Measurements from ENCODE around the gene ACBD4.

ACBD4 gene

GRCh38 chr17:45132572-45133463, 2.7 kb upstream of the ACBD4 start:
- peak; percentile 51; the same call in 1 of the 2 replicates for TF ChIP-seq POLR2AphosphoS5 (IDR thresholded peaks at IDR 0.05; ENCODE audit: borderline replicate concordance, low read depth, low read length)
- TF ChIP-seq FOXP2 (optimal IDR thresholded peaks at IDR 0.05; ENCODE audit: control extremely low read depth, extremely low read length, insufficient read depth), result no peak
- no peaks in the 10 kb centered on the region for H3K36me3 ChIP-seq (ENCODE audit: insufficient read depth, low read length)
- H3K27ac ChIP-seq, result no peak overlapping the region
- peak overlapping the region; percentile 94 for H3K4me3 ChIP-seq
- H3K9me3 ChIP-seq (ENCODE audit: low read depth, low read length), result no peaks in the 10 kb centered on the region
- peak overlapping the region; percentile 73 for H3K9ac ChIP-seq (ENCODE audit: insufficient read length)
- no peak for DNase-seq (ENCODE audit: low read depth, low spot score)

GRCh38 chr17:45135978-45136791, 698 bp downstream of the ACBD4 start:
- Histone ChIP-seq H3K9me3 (ENCODE audit: low read depth, low read length) (no peaks in the 10 kb centered on the region), H3K9ac (ENCODE audit: insufficient read length) (peak overlapping the region; percentile 42), H3K36me3 (ENCODE audit: insufficient read depth, low read length) (no peaks in the 10 kb centered on the region), H3K27ac (no peak overlapping the region), H3K4me3 (peak overlapping the region; percentile 80)
- DNase-seq (ENCODE audit: low read depth, low spot score), result no peak
- TF ChIP-seq FOXP2 (optimal IDR thresholded peaks at IDR 0.05; ENCODE audit: control extremely low read depth, extremely low read length, insufficient read depth) (no peak), EZH2 (IDR thresholded peaks at IDR 0.05) (no peak), POLR2AphosphoS5 (IDR thresholded peaks at IDR 0.05; ENCODE audit: borderline replicate concordance, low read depth, low read length) (no peak)

GRCh38 chr17:45136846-45137560, 1.5 kb downstream of the ACBD4 start:
- H3K27ac ChIP-seq, result no peak overlapping the region
- no peaks in the 10 kb centered on the region for H3K36me3 ChIP-seq (ENCODE audit: insufficient read depth, low read length)
- no peak for DNase-seq (ENCODE audit: low read depth, low spot score)
- no peak overlapping the region for H3K9ac ChIP-seq (ENCODE audit: insufficient read length)
- H3K4me3 ChIP-seq, result no peak overlapping the region
- TF ChIP-seq EZH2 (IDR thresholded peaks at IDR 0.05) (no peak), POLR2AphosphoS5 (IDR thresholded peaks at IDR 0.05; ENCODE audit: borderline replicate concordance, low read depth, low read length) (no peak)
- no peaks in the 10 kb centered on the region for H3K9me3 ChIP-seq (ENCODE audit: low read depth, low read length)

- Histone ChIP-seq H3K9me3 (ENCODE audit: low read depth, low read length) (no peaks in the 10 kb centered on the region), H3K36me3 (ENCODE audit: insufficient read depth, low read length) (no peaks in the 10 kb centered on the region), H3K9ac (ENCODE audit: insufficient read length) (no peak overlapping the region), H3K27ac (no peak overlapping the region), H3K4me3 (no peak overlapping the region)
- DNase-seq (ENCODE audit: low read depth, low spot score), result no peak
- TF ChIP-seq FOXP2 (optimal IDR thresholded peaks at IDR 0.05; ENCODE audit: control extremely low read depth, extremely low read length, insufficient read depth), result no peak
- TF ChIP-seq EZH2 (IDR thresholded peaks at IDR 0.05), result no peak
These were observed 2.2 kb downstream of the ACBD4 start for GRCh38 chr17:45137561-45138305.

- Histone ChIP-seq H3K9ac (ENCODE audit: insufficient read length) (no peak overlapping the region), H3K36me3 (ENCODE audit: insufficient read depth, low read length) (no peaks in the 10 kb centered on the region), H3K27ac (no peak overlapping the region), H3K9me3 (ENCODE audit: low read depth, low read length) (no peaks in the 10 kb centered on the region), H3K4me3 (no peak overlapping the region)
- TF ChIP-seq EZH2 (IDR thresholded peaks at IDR 0.05) (no peak), POLR2AphosphoS5 (IDR thresholded peaks at IDR 0.05; ENCODE audit: borderline replicate concordance, low read depth, low read length) (no peak), FOXP2 (optimal IDR thresholded peaks at IDR 0.05; ENCODE audit: control extremely low read depth, extremely low read length, insufficient read depth) (no peak)
- DNase-seq (ENCODE audit: low read depth, low spot score), result no peak
These were observed 3.5 kb downstream of the ACBD4 start for GRCh38 chr17:45138911-45139532.

- no peak for DNase-seq (ENCODE audit: low read depth, low spot score)
- H3K27ac ChIP-seq, result no peak overlapping the region
- no peaks in the 10 kb centered on the region for H3K9me3 ChIP-seq (ENCODE audit: low read depth, low read length)
- no peaks in the 10 kb centered on the region for H3K36me3 ChIP-seq (ENCODE audit: insufficient read depth, low read length)
- H3K9ac ChIP-seq (ENCODE audit: insufficient read length), result no peak overlapping the region
- TF ChIP-seq POLR2AphosphoS5 (IDR thresholded peaks at IDR 0.05; ENCODE audit: borderline replicate concordance, low read depth, low read length) (no peak), FOXP2 (optimal IDR thresholded peaks at IDR 0.05; ENCODE audit: control extremely low read depth, extremely low read length, insufficient read depth) (no peak), EZH2 (IDR thresholded peaks at IDR 0.05) (no peak)
- H3K4me3 ChIP-seq, result no peak overlapping the region
These were observed 4.0 kb downstream of the ACBD4 start for GRCh38 chr17:45139533-45139920.

- TF ChIP-seq FOXP2 (optimal IDR thresholded peaks at IDR 0.05; ENCODE audit: control extremely low read depth, extremely low read length, insufficient read depth) (no peak), EZH2 (IDR thresholded peaks at IDR 0.05) (no peak), POLR2AphosphoS5 (IDR thresholded peaks at IDR 0.05; ENCODE audit: borderline replicate concordance, low read depth, low read length) (no peak)
- Histone ChIP-seq H3K9ac (ENCODE audit: insufficient read length) (peak overlapping the region; percentile 26), H3K27ac (no peak overlapping the region), H3K4me3 (no peak overlapping the region), H3K9me3 (ENCODE audit: low read depth, low read length) (no peaks in the 10 kb centered on the region), H3K36me3 (ENCODE audit: insufficient read depth, low read length) (no peaks in the 10 kb centered on the region)
- DNase-seq (ENCODE audit: low read depth, low spot score), result no peak
These were observed 7.7 kb downstream of the ACBD4 start for GRCh38 chr17:45143094-45143670.
